ENCODE data around the gene VCAN.

GRCh38 chr5:83443534-83443933 lies 28.0 kb upstream of the VCAN start:
- TF ChIP-seq CTCF (IDR thresholded peaks at IDR 0.05; ENCODE audit: poor library complexity, severe bottlenecking) = no peak
- no peak for TF ChIP-seq EP300 (conservative IDR thresholded peaks at IDR 0.05; ENCODE audit: poor library complexity, severe bottlenecking)
- no peak for TF ChIP-seq EZH2 (IDR thresholded peaks at IDR 0.05; ENCODE audit: borderline replicate concordance, insufficient read depth, low read length, poor library complexity, severe bottlenecking)
- no peak for TF ChIP-seq POLR2AphosphoS5 (IDR thresholded peaks at IDR 0.05)
- no peak for TF ChIP-seq MXI1 (conservative IDR thresholded peaks at IDR 0.05; ENCODE audit: poor library complexity, severe bottlenecking)

All from neural cell (in vitro differentiated cells).